ENCODE results near the gene IGSF21. TPM values are rescaled to one million over a fixed set of nuclear protein-coding genes. Genes with fewer than 3 reads are reported as not detected.

IGSF21 gene
- total and polyA plus RNA-seq, 2 experiments from 2014 or later = not detected

DNA sequence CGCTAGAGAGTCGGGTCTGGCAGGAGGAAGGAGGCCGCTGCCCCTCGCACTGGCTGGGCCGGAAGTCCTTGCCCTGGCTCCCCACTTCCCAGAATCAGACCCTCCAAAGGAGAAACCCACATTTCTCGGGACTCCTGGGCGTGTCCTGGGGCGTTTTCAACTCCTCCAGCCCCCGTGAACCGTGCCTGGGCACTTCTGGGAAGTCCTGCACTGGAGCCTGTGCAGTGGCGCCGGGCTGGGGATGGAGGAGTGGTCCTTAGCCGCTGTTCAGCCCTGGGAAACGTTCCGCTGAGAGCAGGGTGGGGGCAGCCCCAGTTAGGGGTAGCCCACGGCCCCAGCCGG, 3.0 kb downstream of the IGSF21 start:
- Histone ChIP-seq H4K20me1 (ENCODE audit: insufficient read depth, poor library complexity, severe bottlenecking) (no peaks in the 10 kb centered on the region), H2AFZ (no peak overlapping the region), H3K27ac (no peak overlapping the region), H3K4me1 (ENCODE audit: insufficient read depth) (peaks cover 9% of the 10 kb centered on the region), H3K36me3 (replicated peaks; ENCODE audit: insufficient read depth, low read depth) (no peaks in the 10 kb centered on the region), H3K9me3 (ENCODE audit: low read depth) (no peaks in the 10 kb centered on the region), H3K27me3 (peaks cover 91% of the 10 kb centered on the region), H3K4me3 (no peak overlapping the region), H3K79me2 (no peaks in the 10 kb centered on the region), H3K4me2 (peak overlapping the region; percentile 68), H3K9me2 (replicated peaks; ENCODE audit: insufficient read depth) (no peaks in the 10 kb centered on the region)
- 4% methylated on average over 16 of the region's 17 CpGs for WGBS (ENCODE audit: low lambda C conversion rate, missing lambda C conversion rate)
- TF ChIP-seq EZH2phosphoT487 (IDR thresholded peaks at IDR 0.05; ENCODE audit: low read depth, severe bottlenecking, unreplicated experiment) = no peak
- no peak for TF ChIP-seq EZH2 (IDR thresholded peaks at IDR 0.05; ENCODE audit: borderline replicate concordance)
- TF ChIP-seq CTCF (IDR thresholded peaks at IDR 0.05; ENCODE audit: poor library complexity) = no peak
- DNase-seq (ENCODE audit: low spot score) = no peak

GRCh38 chr1:18110968-18111367, 3.4 kb downstream of the IGSF21 start:
- Histone ChIP-seq H3K4me1 (ENCODE audit: insufficient read depth) (peaks cover 9% of the 10 kb centered on the region), H2AFZ (no peak overlapping the region), H3K27me3 (peaks cover 89% of the 10 kb centered on the region), H3K9me3 (ENCODE audit: low read depth) (no peaks in the 10 kb centered on the region), H3K4me2 (peak overlapping the region; percentile 68), H3K4me3 (no peak overlapping the region), H3K79me2 (no peaks in the 10 kb centered on the region), H3K9me2 (replicated peaks; ENCODE audit: insufficient read depth) (no peaks in the 10 kb centered on the region), H3K36me3 (replicated peaks; ENCODE audit: insufficient read depth, low read depth) (no peaks in the 10 kb centered on the region), H4K20me1 (ENCODE audit: insufficient read depth, poor library complexity, severe bottlenecking) (no peaks in the 10 kb centered on the region), H3K27ac (no peak overlapping the region)
- TF ChIP-seq EZH2 (IDR thresholded peaks at IDR 0.05; ENCODE audit: borderline replicate concordance) = no peak
- no peak for TF ChIP-seq CTCF (IDR thresholded peaks at IDR 0.05; ENCODE audit: poor library complexity)
- TF ChIP-seq EZH2phosphoT487 (IDR thresholded peaks at IDR 0.05; ENCODE audit: low read depth, severe bottlenecking, unreplicated experiment) = peak; percentile 56
- no peak for DNase-seq (ENCODE audit: low spot score)
- WGBS (ENCODE audit: low lambda C conversion rate, missing lambda C conversion rate) = 4% methylated on average over 12 of the region's 30 CpGs

DNA sequence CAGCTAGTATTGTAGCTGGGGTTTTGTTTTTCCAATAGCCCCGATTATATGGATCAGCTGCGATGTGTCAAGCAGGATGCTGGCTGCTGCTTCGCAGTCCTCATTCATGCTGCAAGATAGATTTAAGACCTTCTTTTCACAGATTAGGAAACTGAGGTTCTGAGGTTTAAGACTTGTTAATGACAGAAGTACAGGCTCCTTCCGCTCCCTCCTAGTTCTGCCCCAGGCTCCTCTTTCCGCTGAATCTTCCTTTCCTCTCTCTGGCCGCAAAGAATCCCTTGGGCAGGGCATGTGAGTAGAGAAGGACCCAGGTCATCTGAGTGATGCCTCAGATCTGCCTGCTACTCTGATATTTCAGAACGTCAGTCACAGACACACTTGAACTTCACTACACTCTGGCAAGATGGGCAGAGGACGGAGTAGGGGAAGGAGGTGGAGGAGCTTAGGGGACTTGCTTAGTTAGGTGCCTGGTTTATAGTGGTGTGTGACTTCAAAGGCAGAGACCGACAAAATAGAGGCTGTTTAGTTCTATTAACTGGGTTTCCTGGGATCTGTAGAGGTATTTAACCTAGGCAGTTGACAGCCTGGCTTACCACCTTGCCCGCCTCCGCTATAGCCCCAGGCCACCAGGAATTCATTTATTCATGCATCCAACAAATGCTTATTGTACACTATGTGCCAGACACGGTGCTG, 4.2 kb downstream of the IGSF21 start:
- Histone ChIP-seq H3K27ac (no peak overlapping the region), H3K36me3 (replicated peaks; ENCODE audit: insufficient read depth, low read depth) (no peaks in the 10 kb centered on the region), H3K79me2 (no peaks in the 10 kb centered on the region), H3K9me2 (replicated peaks; ENCODE audit: insufficient read depth) (no peaks in the 10 kb centered on the region), H2AFZ (no peak overlapping the region), H4K20me1 (ENCODE audit: insufficient read depth, poor library complexity, severe bottlenecking) (no peaks in the 10 kb centered on the region), H3K4me2 (peak overlapping the region; percentile 68), H3K27me3 (peaks cover 91% of the 10 kb centered on the region), H3K4me3 (no peak overlapping the region), H3K4me1 (ENCODE audit: insufficient read depth) (peaks cover 9% of the 10 kb centered on the region), H3K9me3 (ENCODE audit: low read depth) (no peaks in the 10 kb centered on the region)
- peak; percentile 74 for TF ChIP-seq EZH2 (IDR thresholded peaks at IDR 0.05; ENCODE audit: borderline replicate concordance)
- no peak for TF ChIP-seq CTCF (IDR thresholded peaks at IDR 0.05; ENCODE audit: poor library complexity)
- no peak for TF ChIP-seq EZH2phosphoT487 (IDR thresholded peaks at IDR 0.05; ENCODE audit: low read depth, severe bottlenecking, unreplicated experiment)
- WGBS (ENCODE audit: low lambda C conversion rate, missing lambda C conversion rate) = 43% methylated on average over 12 of the region's 12 CpGs
- DNase-seq (ENCODE audit: low spot score) = no peak
